A549 (cell line): ENCODE results near the gene ITGA1. TPM values are rescaled to one million over a fixed set of nuclear protein-coding genes. Genes with fewer than 3 reads are reported as not detected.
"Not testable (repeated sequence)": the region's sequence is repeated elsewhere in the genome, so short reads cannot be mapped to it uniquely, and the experiment has no call there.

ENCODE experiments used
- ATAC-seq, 2 experiments: fragments of 200-7000 bp in 1 of 2; fragments of >200 bp in 1 of 2; cut with Nextera tagmentation in 1 of 2; cut with Tn5 transposase in 1 of 2; 3 replicates each; pipeline versions ENCODE4 v1.8.0 to v1.9.1; 2018 to 2020; ENCODE audit warnings: mild to moderate bottlenecking in 1 of 2, moderate library complexity in 1 of 2
- CTCF ChIA-PET: fragments of 300-600 bp; sonication (Branson Sonifier 250); formaldehyde crosslinking; extraction: SDS; loops from one replicate; lab custom pipeline; 2021; ENCODE audit warnings: antibody characterized with exemption, inconsistent platforms; lab: Yijun Ruan, JAX
- POLR2A ChIA-PET: fragments of 350-600 bp; formaldehyde crosslinking; extraction: SDS; loops from one replicate; lab custom pipeline; 2021; ENCODE audit warnings: antibody characterized with exemption, inconsistent platforms; lab: Yijun Ruan, JAX
- DNase-seq, 2 experiments: peaks; one replicate each; pipeline versions ENCODE4 v3.0.0 to v3.0.0-alpha.2; 2011 to 2016; ENCODE audit warnings: low read depth in 1 of 2, low spot score in 1 of 2
- FAIRE-seq: peaks from 2 replicates; lab custom pipeline; 2011; peaks lifted over from hg19 to GRCh38; lab: Jason Lieb, UNC
- H3K27ac ChIP-seq, 2 experiments: fragments of >200 bp; sonication (Bioruptor Twin); formaldehyde crosslinking; 3 replicates each; pipeline ENCODE4 v1.5.1; 2016 to 2017
- H3K4me1 ChIP-seq: fragments of >200 bp; sonication (Bioruptor Twin); formaldehyde crosslinking; 3 replicates; pipeline ENCODE4 v1.6.1; 2016
- H3K4me2 ChIP-seq: fragments of >200 bp; sonication (Bioruptor Twin); formaldehyde crosslinking; 3 replicates; pipeline ENCODE4 v1.6.1; 2016
- H3K4me3 ChIP-seq: fragments of >200 bp; sonication (Bioruptor Twin); formaldehyde crosslinking; 3 replicates; pipeline ENCODE4 v1.5.1; 2016
- H3K9me3 ChIP-seq: fragments of >200 bp; sonication (Bioruptor Twin); formaldehyde crosslinking; 3 replicates; pipeline ENCODE4 v1.6.1; 2016
- BHLHE40 ChIP-seq: IDR thresholded peaks from 2 replicates; pipeline ENCODE4 v1.6.1; 2012; ENCODE audit warnings: low read depth, low read length, inconsistent platforms
- CBX8 ChIP-seq: fragments of 200-600 bp; sonication (generic); IDR thresholded peaks from 2 replicates; pipeline ENCODE4 v1.6.1; 2016
- CHD2 ChIP-seq: fragments of 150-350 bp; IDR thresholded peaks from 2 replicates; pipeline ENCODE4 v1.6.1; 2014; ENCODE audit warnings: low read length; ENCODE audit not compliant: partially characterized antibody
- CTCF ChIP-seq: fragments of >200 bp; sonication (Bioruptor Twin); formaldehyde crosslinking; IDR thresholded peaks from 3 replicates; pipeline ENCODE4 v1.5.1; 2016
- EHF ChIP-seq: fragments of 250-450 bp; sonication (Bioruptor Pico); IDR thresholded peaks from 2 replicates; pipeline ENCODE4 v1.5.0; 2020; ENCODE audit warnings: mild to moderate bottlenecking
- EHMT2 ChIP-seq: fragments of 200-600 bp; sonication (generic); IDR thresholded peaks from 2 replicates; pipeline ENCODE4 v1.6.1; 2016; ENCODE audit warnings: antibody characterized with exemption, low read depth, mild to moderate bottlenecking, moderate library complexity
- EP300 ChIP-seq, 2 experiments: fragments of >200 bp; sonication (Bioruptor Twin); formaldehyde crosslinking; IDR thresholded peaks; 2 replicates in 1 of 2; 3 replicates in 1 of 2; pipeline ENCODE4 v1.6.1; 2016 to 2017
- HDAC2 ChIP-seq: fragments of 200-600 bp; sonication (generic); IDR thresholded peaks from 2 replicates; pipeline ENCODE4 v1.6.1; 2016
- HEYL ChIP-seq: fragments of 250-450 bp; sonication (Bioruptor Pico); IDR thresholded peaks from 2 replicates; pipeline ENCODE4 v1.8.0; 2021; ENCODE audit warnings: mild to moderate bottlenecking, moderate library complexity
- HOXA7 ChIP-seq: fragments of 250-450 bp; sonication (Bioruptor Pico); IDR thresholded peaks from 2 replicates; pipeline ENCODE4 v1.5.0; 2020; ENCODE audit warnings: mild to moderate bottlenecking, moderate library complexity
- HOXB13 ChIP-seq: fragments of 250-450 bp; sonication (Bioruptor Pico); IDR thresholded peaks from 2 replicates; pipeline ENCODE4 v1.5.0; 2020; ENCODE audit warnings: low read depth, mild to moderate bottlenecking, moderate library complexity
- HOXB5 ChIP-seq: fragments of 250-450 bp; sonication (Bioruptor Pico); IDR thresholded peaks from 2 replicates; pipeline ENCODE4 v1.5.0; 2020; ENCODE audit warnings: mild to moderate bottlenecking, moderate library complexity
- JUN ChIP-seq, 2 experiments: fragments of >200 bp; sonication (Bioruptor Twin); formaldehyde crosslinking; IDR thresholded peaks; 2 replicates in 1 of 2; 3 replicates in 1 of 2; pipeline ENCODE4 v1.6.1; 2016 to 2017
- KDM1A ChIP-seq: fragments of 200-600 bp; sonication (generic); IDR thresholded peaks from 2 replicates; pipeline ENCODE4 v1.6.1; 2016; ENCODE audit warnings: low read depth, mild to moderate bottlenecking
- MYC ChIP-seq: IDR thresholded peaks from 2 replicates; pipeline ENCODE4 v1.6.1; 2012; ENCODE audit warnings: mild to moderate bottlenecking, inconsistent platforms, low read length, improper control_type of control experiment, borderline replicate concordance
- NR3C1 ChIP-seq: fragments of >200 bp; sonication (Bioruptor Twin); formaldehyde crosslinking; IDR thresholded peaks from 3 replicates; pipeline ENCODE4 v1.6.1; 2017
- PBX3 ChIP-seq: IDR thresholded peaks from 2 replicates; pipeline ENCODE4 v1.6.1; 2012
- PHF8 ChIP-seq: fragments of 200-600 bp; sonication (generic); IDR thresholded peaks from 2 replicates; pipeline ENCODE4 v1.6.1; 2016; ENCODE audit warnings: low read depth, mild to moderate bottlenecking, antibody characterized with exemption, moderate library complexity, borderline replicate concordance
- RAD21 ChIP-seq, 2 experiments: fragments of >200 bp in 1 of 2; sonication (Bioruptor Twin) in 1 of 2; formaldehyde crosslinking in 1 of 2; IDR thresholded peaks in 1 of 2; conservative IDR thresholded peaks in 1 of 2; 2 replicates in 1 of 2; 3 replicates in 1 of 2; pipeline ENCODE4 v1.6.1; 2012 to 2018; ENCODE audit warnings: inconsistent platforms in 1 of 2
- RNF2 ChIP-seq: fragments of 200-600 bp; sonication (generic); IDR thresholded peaks from 2 replicates; pipeline ENCODE4 v1.6.1; 2016; ENCODE audit warnings: low read depth, mild to moderate bottlenecking, antibody characterized with exemption, moderate library complexity, borderline replicate concordance
- SMC3 ChIP-seq: fragments of >200 bp; sonication (Bioruptor Twin); formaldehyde crosslinking; IDR thresholded peaks from 3 replicates; pipeline ENCODE4 v1.6.1; 2018; ENCODE audit warnings: inconsistent platforms
- TFCP2L1 ChIP-seq: fragments of 250-450 bp; sonication (Bioruptor Pico); IDR thresholded peaks from 2 replicates; pipeline ENCODE4 v1.5.0; 2021; ENCODE audit warnings: mild to moderate bottlenecking
- ZC3H11A ChIP-seq: fragments of 450-650 bp; IDR thresholded peaks from 2 replicates; pipeline ENCODE4 v1.6.1; 2014; ENCODE audit warnings: antibody characterized with exemption, mild to moderate bottlenecking
- ZFP36 ChIP-seq: fragments of 450-650 bp; IDR thresholded peaks from 2 replicates; pipeline ENCODE4 v1.6.1; 2014; ENCODE audit warnings: borderline replicate concordance; ENCODE audit not compliant: partially characterized antibody
- ZSCAN20 ChIP-seq: fragments of 250-450 bp; sonication (Bioruptor Pico); IDR thresholded peaks from 2 replicates; pipeline ENCODE4 v1.8.0; 2022; ENCODE audit warnings: mild to moderate bottlenecking, moderate library complexity
- WGBS: methylation state at CpG from one replicate; pipeline ENCODE4 v1.1.6; 2017; ENCODE audit errors: missing lambda C conversion rate; 5-methylcytosine and 5-hydroxymethylcytosine counted together
- polyA plus RNA-seq, 4 experiments: library from polyadenylated mRNA; depleted of rRNA in 3 of 4; stranded (reverse); fragments of >200 nt; fragmentation: RNase III in 1 of 4; extraction: RNeasy Plus Mini Kit Qiagen cat#74134 plus additional on column Dnase treatment in 1 of 4; gene quantifications; 2 replicates in 3 of 4; 3 replicates in 1 of 4; pipeline ENCODE4 v1.2.3, GENCODE V29; 2011 to 2017
- TF ChIP-seq, protein P1 (sequence below): fragments of 200-600 bp; sonication (generic); IDR thresholded peaks from 2 replicates; pipeline ENCODE4 v1.6.1; 2016; ENCODE audit warnings: antibody characterized with exemption, mild to moderate bottlenecking, moderate library complexity

Gene ITGA1
- polyA plus RNA-seq, 2 of the 4 experiments (the other 2 are of a cell fraction) = 1.5 to 5.5 TPM

- no peaks in the 10 kb centered on the region for H3K4me1 ChIP-seq
- ChIA-PET CTCF (no interaction called here), POLR2A (no interaction called here)
- DNase-seq (no peak), ATAC-seq (no peak), FAIRE-seq (no peak)
- H3K27ac ChIP-seq = no peak overlapping the region
- no peaks in the 10 kb centered on the region for H3K9me3 ChIP-seq
- 73% methylated on average over 1 of the region's 1 CpG for WGBS
- no peak overlapping the region for H3K4me3 ChIP-seq
- H3K4me2 ChIP-seq = no peak overlapping the region
- no peak for TF ChIP-seq HOXA7 (CRISPR knock-in tag)
- TF ChIP-seq HOXB13 (CRISPR knock-in tag) = no peak
- TF ChIP-seq CBX8 = no peak
- TF ChIP-seq, protein P1, sequence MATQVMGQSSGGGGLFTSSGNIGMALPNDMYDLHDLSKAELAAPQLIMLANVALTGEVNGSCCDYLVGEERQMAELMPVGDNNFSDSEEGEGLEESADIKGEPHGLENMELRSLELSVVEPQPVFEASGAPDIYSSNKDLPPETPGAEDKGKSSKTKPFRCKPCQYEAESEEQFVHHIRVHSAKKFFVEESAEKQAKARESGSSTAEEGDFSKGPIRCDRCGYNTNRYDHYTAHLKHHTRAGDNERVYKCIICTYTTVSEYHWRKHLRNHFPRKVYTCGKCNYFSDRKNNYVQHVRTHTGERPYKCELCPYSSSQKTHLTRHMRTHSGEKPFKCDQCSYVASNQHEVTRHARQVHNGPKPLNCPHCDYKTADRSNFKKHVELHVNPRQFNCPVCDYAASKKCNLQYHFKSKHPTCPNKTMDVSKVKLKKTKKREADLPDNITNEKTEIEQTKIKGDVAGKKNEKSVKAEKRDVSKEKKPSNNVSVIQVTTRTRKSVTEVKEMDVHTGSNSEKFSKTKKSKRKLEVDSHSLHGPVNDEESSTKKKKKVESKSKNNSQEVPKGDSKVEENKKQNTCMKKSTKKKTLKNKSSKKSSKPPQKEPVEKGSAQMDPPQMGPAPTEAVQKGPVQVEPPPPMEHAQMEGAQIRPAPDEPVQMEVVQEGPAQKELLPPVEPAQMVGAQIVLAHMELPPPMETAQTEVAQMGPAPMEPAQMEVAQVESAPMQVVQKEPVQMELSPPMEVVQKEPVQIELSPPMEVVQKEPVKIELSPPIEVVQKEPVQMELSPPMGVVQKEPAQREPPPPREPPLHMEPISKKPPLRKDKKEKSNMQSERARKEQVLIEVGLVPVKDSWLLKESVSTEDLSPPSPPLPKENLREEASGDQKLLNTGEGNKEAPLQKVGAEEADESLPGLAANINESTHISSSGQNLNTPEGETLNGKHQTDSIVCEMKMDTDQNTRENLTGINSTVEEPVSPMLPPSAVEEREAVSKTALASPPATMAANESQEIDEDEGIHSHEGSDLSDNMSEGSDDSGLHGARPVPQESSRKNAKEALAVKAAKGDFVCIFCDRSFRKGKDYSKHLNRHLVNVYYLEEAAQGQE = no peak
- TF ChIP-seq ZFP36 = no peak
- no peak for TF ChIP-seq HDAC2
Observed at GRCh38 chr5:52817818-52818217, 30.1 kb downstream of the ITGA1 start.

- no peak overlapping the region for H3K27ac ChIP-seq
- ChIA-PET CTCF (no interaction called here), POLR2A (no interaction called here)
- whole genome bisulfite sequencing = 95% methylated on average over 1 of the region's 1 CpG
- H3K4me2 ChIP-seq = no peak overlapping the region
- ATAC-seq = no peak
- no peaks in the 10 kb centered on the region for H3K4me1 ChIP-seq
- no peak for DNase-seq
- FAIRE-seq = no peak
- H3K4me3 ChIP-seq = no peak overlapping the region
- no peak for TF ChIP-seq MYC
- TF ChIP-seq EHMT2 = no peak
- TF ChIP-seq EHF (CRISPR knock-in tag) = no peak
- TF ChIP-seq SMC3 = no peak
- TF ChIP-seq BHLHE40 = no peak
- no peak for TF ChIP-seq NR3C1
- TF ChIP-seq HEYL (CRISPR knock-in tag) = no peak
- TF ChIP-seq HOXB13 (CRISPR knock-in tag) = no peak
- TF ChIP-seq PHF8 = no peak
- TF ChIP-seq RAD21 (conservative IDR thresholded peaks at IDR 0.05 in 1 of 2, IDR thresholded peaks at IDR 0.05 in 1 of 2) = no peak
- no peak for TF ChIP-seq RNF2
- no peak for TF ChIP-seq TFCP2L1 (CRISPR knock-in tag)
- TF ChIP-seq CHD2 = no peak
- H3K9me3 ChIP-seq = no peaks in the 10 kb centered on the region
Observed at GRCh38 chr5:52818360-52818759, 30.6 kb downstream of the ITGA1 start.

DNA sequence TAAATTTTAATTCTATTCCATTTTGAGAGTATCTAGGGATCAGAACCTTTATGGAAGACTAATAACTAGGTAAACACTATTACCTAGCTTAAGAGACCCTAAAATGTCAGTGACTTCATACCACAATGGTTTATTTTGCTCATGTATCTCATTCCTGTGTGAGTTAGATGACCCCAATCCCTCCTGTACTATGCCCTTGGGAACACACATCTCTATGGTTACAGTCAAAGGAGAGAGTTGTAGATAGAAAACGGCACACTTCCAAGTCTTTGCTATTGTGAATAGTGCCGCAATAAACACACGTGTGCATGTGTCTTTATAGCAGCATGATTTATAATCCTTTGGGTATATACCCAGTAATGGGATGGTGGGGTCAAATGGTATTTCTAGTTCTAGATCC lies 31.1 kb downstream of the ITGA1 start:
- H3K4me3 ChIP-seq, ATAC-seq, DNase-seq, POLR2A ChIA-PET, H3K4me2 ChIP-seq, H3K27ac ChIP-seq, CTCF ChIA-PET, H3K9me3 ChIP-seq, FAIRE-seq, H3K4me1 ChIP-seq: not testable (repeated sequence)
- 89% methylated on average over 3 of the region's 3 CpGs for WGBS

GRCh38 chr5:52821901-52822300 lies 34.2 kb downstream of the ITGA1 start:
- POLR2A ChIA-PET = no interaction called here
- no peak for FAIRE-seq
- no peak for TF ChIP-seq JUN (IDR thresholded peaks at IDR 0.05)
- TF ChIP-seq PBX3 = no peak
- no peak for TF ChIP-seq HOXA7 (CRISPR knock-in tag)
- no peak for TF ChIP-seq EP300 (IDR thresholded peaks at IDR 0.05)
- TF ChIP-seq HOXB5 (CRISPR knock-in tag) = no peak
- TF ChIP-seq CTCF = no peak
- no peak for TF ChIP-seq ZC3H11A
- TF ChIP-seq KDM1A = no peak
- no peak for TF ChIP-seq ZSCAN20
- no peak for TF ChIP-seq PHF8

More at GRCh38 chr5:52821901-52822300, 34.2 kb downstream of the ITGA1 start:
- Histone ChIP-seq H3K4me2 (no peak overlapping the region), H3K9me3 (no peaks in the 10 kb centered on the region), H3K4me1 (no peaks in the 10 kb centered on the region), H3K4me3 (no peak overlapping the region), H3K27ac (no peak overlapping the region)
- DNase-seq (no peak), ATAC-seq (no peak)
- WGBS = 46% methylated on average over 1 of the region's 1 CpG
- CTCF ChIA-PET = interaction anchor here (1.5 kb wide), 1 partner anchor 22 kb away, joined by 3 read pairs; no protein-coding TSS in a partner anchor
